K562 (cell line): Measurements from ENCODE around the gene ARHGAP42. TPM values are rescaled to one million over a fixed set of nuclear protein-coding genes. Genes with fewer than 3 reads are reported as not detected.

Source experiments
- ATAC-seq: fragments of 200-7000 bp; cut with Tn5 transposase; 3 replicates; pipeline ENCODE4 v1.9.1; 2020; ENCODE audit warnings: moderate library complexity
- BruUV-seq: library from RNA; stranded (reverse); fragments of 400-500 nt; replicated peaks from 2 replicates; lab custom pipeline; 2021; lab: Mats Ljungman, UMichigan
- CTCF ChIA-PET: fragments of 300-600 bp; formaldehyde crosslinking; extraction: SDS; loops from one replicate; lab custom pipeline; 2021; ENCODE audit warnings: low intra/inter-chr PET ratio; lab: Yijun Ruan, JAX
- POLR2A ChIA-PET: fragments of 300-600, 350-650 bp; sonication (Branson Sonifier 250); formaldehyde crosslinking; extraction: SDS; loops from one replicate; lab custom pipeline; 2021; ENCODE audit warnings: antibody characterized with exemption, inconsistent platforms; lab: Yijun Ruan, JAX
- DNase-seq, 4 experiments: peaks; one replicate each; pipeline versions ENCODE4 v3.0.0 to v3.0.0-alpha.2; 2011 to 2018; ENCODE audit warnings: low spot score in 3 of 4, mixed read lengths in 3 of 4; ENCODE audit errors: extremely low read depth in 1 of 4
- FAIRE-seq: peaks from 2 replicates; lab custom pipeline; 2011; peaks lifted over from hg19 to GRCh38; lab: Jason Lieb, UNC
- H2AFZ ChIP-seq: 2 replicates; pipeline ENCODE4 v1.6.0; 2011; ENCODE audit warnings: low read depth, low read length, control low read depth, inconsistent platforms
- H3K27ac ChIP-seq: fragments of 200-600 bp; 3 replicates; pipeline ENCODE4 v1.8.0; 2011; ENCODE audit warnings: low read depth, mild to moderate bottlenecking, control low read depth, inconsistent platforms, low read length, moderate library complexity, mixed read lengths; ENCODE audit errors: extremely low read depth
- H3K27me3 ChIP-seq, 2 experiments: fragments of 300-600 bp in 1 of 2; 2 replicates in 1 of 2; 3 replicates in 1 of 2; pipeline versions ENCODE4 v1.6.0 to v1.8.0; 2011; ENCODE audit warnings: inconsistent platforms in 2 of 2, low read length in 2 of 2, mild to moderate bottlenecking in 1 of 2, mixed read lengths in 1 of 2, moderate library complexity in 1 of 2; ENCODE audit not compliant: control insufficient read depth in 2 of 2, insufficient read depth in 2 of 2
- H3K36me3 ChIP-seq: fragments of 300-600 bp; 3 replicates; pipeline ENCODE4 v1.8.0; 2011; ENCODE audit warnings: mild to moderate bottlenecking, low read length, inconsistent platforms; ENCODE audit not compliant: control insufficient read depth, insufficient read depth
- H3K4me1 ChIP-seq, 2 experiments: fragments of 200-600 bp in 1 of 2; replicated peaks in 1 of 2; 2 replicates in 1 of 2; 3 replicates in 1 of 2; pipeline versions ENCODE4 v1.5.1 to v1.8.0; 2011; ENCODE audit warnings: inconsistent platforms in 2 of 2, low read length in 2 of 2, mild to moderate bottlenecking in 1 of 2, mixed read lengths in 1 of 2, moderate library complexity in 1 of 2; ENCODE audit not compliant: control insufficient read depth in 2 of 2, insufficient read depth in 2 of 2
- H3K4me2 ChIP-seq: 2 replicates; pipeline ENCODE4 v1.6.1; 2011; ENCODE audit warnings: low read length, control low read depth, inconsistent platforms, mixed read lengths; ENCODE audit not compliant: insufficient read depth
- H3K4me3 ChIP-seq: fragments of 200-600 bp; sonication (generic), shearing (Covaris generic); 2 replicates; pipeline ENCODE4 v1.5.1; 2016; ENCODE audit warnings: control low read depth, inconsistent platforms
- H3K79me2 ChIP-seq: fragments of 200-600 bp; 3 replicates; pipeline ENCODE4 v1.8.0; 2011; ENCODE audit warnings: low read length, inconsistent platforms; ENCODE audit not compliant: control insufficient read depth, insufficient read depth
- H3K9ac ChIP-seq, 2 experiments: 2 replicates each; pipeline versions ENCODE4 v1.6.0 to v1.6.1; 2011; ENCODE audit warnings: low read depth in 2 of 2, low read length in 2 of 2, control low read depth in 1 of 2, inconsistent platforms in 1 of 2, mild to moderate bottlenecking in 1 of 2, mixed read lengths in 1 of 2; ENCODE audit not compliant: insufficient read depth in 1 of 2
- H3K9me1 ChIP-seq: one replicate; pipeline ENCODE4 v1.6.0; 2011; ENCODE audit warnings: inconsistent platforms, mild to moderate bottlenecking, low read length, moderate library complexity; ENCODE audit not compliant: control insufficient read depth, insufficient read depth
- H3K9me3 ChIP-seq: replicated peaks from 2 replicates; pipeline ENCODE4 v1.5.1; 2011; ENCODE audit warnings: low read depth, low read length, inconsistent platforms; ENCODE audit not compliant: control insufficient read depth, insufficient read depth
- H4K20me1 ChIP-seq: replicated peaks from 2 replicates; pipeline ENCODE4 v1.6.1; 2011; ENCODE audit warnings: low read length, inconsistent platforms, mixed read lengths; ENCODE audit not compliant: control insufficient read depth, insufficient read depth
- ARID3A ChIP-seq: IDR thresholded peaks from 2 replicates; pipeline ENCODE4 v1.6.1; 2012; ENCODE audit warnings: low read depth, low read length, improper control_type of control experiment, borderline replicate concordance
- BRF2 ChIP-seq: IDR thresholded peaks from 3 replicates; pipeline ENCODE4 v1.6.1; 2011; ENCODE audit warnings: borderline replicate concordance, mild to moderate bottlenecking; ENCODE audit not compliant: insufficient read length, insufficient read depth
- HNRNPL ChIP-seq: fragments of 200-400 bp; formaldehyde crosslinking; IDR thresholded peaks from 2 replicates; pipeline ENCODE4 v1.6.1; 2017; ENCODE audit warnings: low read depth, mild to moderate bottlenecking, low read length
- HNRNPUL1 ChIP-seq: fragments of 200-400 bp; formaldehyde crosslinking; IDR thresholded peaks from 2 replicates; pipeline ENCODE4 v1.6.1; 2017; ENCODE audit warnings: low read length
- KLF6 ChIP-seq: fragments of 250-450 bp; sonication (Bioruptor Pico); IDR thresholded peaks from 2 replicates; pipeline ENCODE4 v1.4.0; 2020; ENCODE audit warnings: mild to moderate bottlenecking, moderate library complexity, borderline replicate concordance
- MCM7 ChIP-seq, 2 experiments: fragments of 450-650 bp; IDR thresholded peaks; 2 replicates each; pipeline ENCODE4 v1.6.1; 2016 to 2018
- RAD51 ChIP-seq: fragments of 450-650 bp; IDR thresholded peaks from 2 replicates; pipeline ENCODE4 v1.7.1; 2016; ENCODE audit warnings: low read depth, mild to moderate bottlenecking, borderline replicate concordance
- SMARCE1 ChIP-seq: fragments of 450-650 bp; IDR thresholded peaks from 2 replicates; pipeline ENCODE4 v1.7.1; 2016; ENCODE audit warnings: mild to moderate bottlenecking
- WGBS: fragments of 100-300 bp; shearing (Covaris generic); methylation state at CpG from one replicate; pipeline ENCODE4 v1.1.6; 2016; ENCODE audit warnings: low coverage, mixed read lengths; ENCODE audit not compliant: insufficient coverage; ENCODE audit errors: missing lambda C conversion rate; 5-methylcytosine and 5-hydroxymethylcytosine counted together
- in situ Hi-C: fragments of 300-500 bp; cut with MboI; formaldehyde crosslinking; loops from 4 replicates; pipeline ENCODE4 v1.15.0; 2018; ENCODE audit warnings: inconsistent platforms, mixed read lengths
- intact Hi-C: fragments of 100-400 bp; cut with micrococcal nuclease; formaldehyde crosslinking; loops from 2 replicates; pipeline ENCODE4 v1.14.2; 2022
- polyA plus RNA-seq, 8 experiments: library from polyadenylated mRNA; depleted of rRNA in 4 of 8; stranded (reverse) in 5 of 8; unstranded in 3 of 8; fragments of >200 nt; fragmentation: Nextera tagmentation in 2 of 8; fragmentation: Illumina TruSeq in 1 of 8; extraction: Ambion mirVana in 2 of 8; extraction: Trizol in 1 of 8; gene quantifications; 2 replicates each; pipeline versions ENCODE4 v1.2.1 to v1.2.3, GENCODE V29; 2011 to 2014; ENCODE audit warnings: inconsistent platforms in 1 of 8, missing spikeins in 1 of 8
- total RNA-seq, 7 experiments: library from RNA; depleted of rRNA in 6 of 7; stranded (reverse); fragments of >200 nt in 6 of 7; fragmentation: Illumina TruSeq in 2 of 7; extraction: Trizol in 2 of 7; gene quantifications; 2 replicates each; pipeline versions ENCODE4 v1.2.1 to v1.2.3, GENCODE V29; 2011 to 2021; ENCODE audit warnings: low replicate concordance in 1 of 7

Gene ARHGAP42
- total and polyA plus RNA-seq, 9 of the 15 experiments (the other 6 are each of a cell fraction or from before 2014, with no cell fraction given): 0.95 to 6.1 (median 2.4) TPM

DNA sequence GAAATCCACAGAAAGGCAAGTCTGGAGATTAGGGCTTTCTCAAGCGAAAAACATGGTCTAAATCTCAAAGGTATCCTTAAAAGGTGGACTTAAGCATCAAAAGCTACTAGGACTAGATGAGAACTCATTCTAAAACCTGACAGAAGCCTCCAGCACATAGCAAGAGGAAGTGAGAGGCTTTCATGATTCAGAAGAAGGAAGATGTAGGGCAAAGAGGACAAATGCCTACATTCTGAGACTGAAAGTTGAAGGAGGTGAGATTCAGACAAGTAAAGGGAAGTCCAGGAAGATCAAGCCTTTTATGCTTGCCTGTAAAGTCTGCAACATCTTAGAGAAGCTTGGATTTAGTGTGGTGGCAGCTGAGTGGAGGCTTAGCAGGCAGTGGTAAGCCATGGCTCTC is 343.6 kb downstream of the ARHGAP42 start:
- ATAC-seq: no peak; the same call in 2 of the 3 replicates

More for the DNA sequence above, 343.6 kb downstream of the ARHGAP42 start:
- Histone ChIP-seq H3K27ac (no peak overlapping the region), H3K9me1 (no peaks in the 10 kb centered on the region), H2AFZ (no peak overlapping the region), H3K9ac (no peak overlapping the region), H3K27me3 (no peaks in the 10 kb centered on the region), H3K4me1 (no peaks in the 10 kb centered on the region), H3K36me3 (no peaks in the 10 kb centered on the region), H3K4me3 (no peak overlapping the region), H3K9me3 (no peaks in the 10 kb centered on the region), H3K79me2 (no peaks in the 10 kb centered on the region), H3K4me2 (no peak overlapping the region), H4K20me1 (no peaks in the 10 kb centered on the region)
- ChIA-PET CTCF (no interaction called here), POLR2A (no interaction called here)
- 15% methylated on average over 1 of the region's 1 CpG for WGBS
- DNase-seq: no peak
- BruUV-seq: no TSS peak
- in situ Hi-C loops (no loop called here), intact Hi-C loops (no loop called here)
- TF ChIP-seq HNRNPL (no peak), MCM7 (IDR thresholded peaks at IDR 0.05) (no peak), HNRNPUL1 (no peak), BRF2 (no peak), RAD51 (no peak), SMARCE1 (no peak), ARID3A (no peak), KLF6 (CRISPR knock-in tag) (no peak)
- FAIRE-seq: no peak
